ENCODE measurements around the gene CDHR2.

The CDHR2 gene

DNA sequence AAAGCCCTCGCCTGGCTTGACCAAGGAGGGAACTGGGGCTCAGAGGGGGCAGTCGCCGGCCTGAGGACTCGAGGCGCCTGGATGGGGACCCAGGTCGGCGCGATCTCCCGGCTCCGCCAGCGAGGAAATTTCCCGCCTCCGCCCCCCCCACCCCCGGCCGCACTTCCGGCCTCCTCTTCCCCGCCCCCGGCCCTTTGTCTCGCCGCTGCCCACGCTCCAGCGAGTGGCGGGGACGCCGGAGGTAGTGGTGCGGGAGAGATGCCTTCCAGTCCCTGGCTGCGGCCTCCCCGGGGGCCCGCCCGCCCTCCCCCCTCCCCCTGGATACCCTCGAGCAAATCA, 61.3 kb downstream of the CDHR2 start:
- Histone ChIP-seq H2AFZ (ENCODE audit: insufficient read depth, low read length, poor library complexity) (peak overlapping the region; percentile 77), H3K79me1 (ENCODE audit: low read length) (no peaks in the 10 kb centered on the region), H3K4ac (ENCODE audit: low read depth, low read length) (no peak overlapping the region), H3K14ac (ENCODE audit: low read length) (no peak overlapping the region), H4K12ac (ENCODE audit: low read depth, low read length) (no peak overlapping the region), H3K18ac (ENCODE audit: low read length) (no peak overlapping the region), H3K4me2 (ENCODE audit: low read length) (peak overlapping the region; percentile 65), H2BK120ac (ENCODE audit: insufficient read depth, low read length, poor library complexity) (no peak overlapping the region), H4K8ac (ENCODE audit: low read depth, low read length) (peak overlapping the region; percentile 25), H3K79me2 (ENCODE audit: control insufficient read depth, insufficient read depth, low read length, poor library complexity) (no peaks in the 10 kb centered on the region), H2BK12ac (ENCODE audit: low read length) (no peak overlapping the region), H3K27ac (ENCODE audit: low read depth, low read length) (no peak overlapping the region), H3K9ac (ENCODE audit: low read length) (no peak overlapping the region), H3K4me1 (ENCODE audit: control insufficient read depth in 1 of 2, insufficient read depth in 2 of 2, low read length in 2 of 2) (peaks cover 4 to 7% of the 10 kb centered on the region in 2 experiments), H3K27me3 (ENCODE audit: insufficient read depth, low read length) (no peaks in the 10 kb centered on the region), H3K23ac (ENCODE audit: low read length) (no peak overlapping the region), H3K4me3 (ENCODE audit: low read depth, low read length) (peak overlapping the region; percentile 69), H3K36me3 (ENCODE audit: control insufficient read depth in 1 of 2, insufficient read depth in 2 of 2, low read length in 2 of 2) (no peaks in the 10 kb centered on the region), H2AK5ac (ENCODE audit: low read length) (no peak overlapping the region), H2BK5ac (ENCODE audit: low read depth, low read length, poor library complexity) (no peak overlapping the region), H4K91ac (ENCODE audit: low read depth, low read length) (no peak overlapping the region), H3K9me3 (ENCODE audit: insufficient read depth, low read depth, low read length) (no peaks in the 10 kb centered on the region)
- DNase-seq = no peak
- no CpG with 5 or more reads among the region's 31 CpGs for WGBS (ENCODE audit: extremely low coverage, insufficient coverage, insufficient read length)

DNA sequence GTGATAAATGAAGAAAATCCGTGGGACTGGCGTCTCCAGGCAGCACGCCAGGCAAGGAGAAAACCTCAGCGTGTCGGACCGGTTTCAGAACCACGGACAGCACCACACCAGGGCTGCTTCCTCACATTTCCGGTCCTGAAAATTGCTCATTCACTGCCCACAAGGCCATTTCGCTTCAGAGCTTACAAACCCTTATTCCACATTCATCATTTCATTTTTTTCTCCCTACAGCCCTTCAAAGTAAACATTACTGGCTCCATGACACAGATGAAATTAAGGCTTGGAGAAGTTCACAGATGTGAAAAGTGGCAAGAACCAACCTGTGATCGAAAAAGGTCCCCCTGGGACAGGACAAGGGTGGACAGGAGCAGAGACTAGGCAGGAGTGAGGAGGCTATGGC, 62.3 kb downstream of the CDHR2 start:
- no peak overlapping the region for H3K4ac ChIP-seq (ENCODE audit: low read depth, low read length)
- no peaks in the 10 kb centered on the region for H3K79me2 ChIP-seq (ENCODE audit: control insufficient read depth, insufficient read depth, low read length, poor library complexity)
- H4K91ac ChIP-seq (ENCODE audit: low read depth, low read length) = no peak overlapping the region
- H3K14ac ChIP-seq (ENCODE audit: low read length) = no peak overlapping the region
- no peaks in the 10 kb centered on the region for H3K9me3 ChIP-seq (ENCODE audit: insufficient read depth, low read depth, low read length)
- peak; percentile 67 to 87 for DNase-seq
- H2AK5ac ChIP-seq (ENCODE audit: low read length) = no peak overlapping the region
- H2AFZ ChIP-seq (ENCODE audit: insufficient read depth, low read length, poor library complexity) = no peak overlapping the region
- no peak overlapping the region for H2BK5ac ChIP-seq (ENCODE audit: low read depth, low read length, poor library complexity)
- H3K9ac ChIP-seq (ENCODE audit: low read length) = no peak overlapping the region
- no peak overlapping the region for H2BK120ac ChIP-seq (ENCODE audit: insufficient read depth, low read length, poor library complexity)
- H3K79me1 ChIP-seq (ENCODE audit: low read length) = no peaks in the 10 kb centered on the region
- no peak overlapping the region for H3K27ac ChIP-seq (ENCODE audit: low read depth, low read length)
- H3K4me3 ChIP-seq (ENCODE audit: low read depth, low read length) = no peak overlapping the region
- no peaks in the 10 kb centered on the region for H3K36me3 ChIP-seq (ENCODE audit: control insufficient read depth in 1 of 2, insufficient read depth in 2 of 2, low read length in 2 of 2)
- no peaks in the 10 kb centered on the region for H3K27me3 ChIP-seq (ENCODE audit: insufficient read depth, low read length)
- no peak overlapping the region for H4K8ac ChIP-seq (ENCODE audit: low read depth, low read length)
- peaks cover 4 to 7% of the 10 kb centered on the region in 2 experiments for H3K4me1 ChIP-seq (ENCODE audit: control insufficient read depth in 1 of 2, insufficient read depth in 2 of 2, low read length in 2 of 2)
- no peak overlapping the region for H2BK12ac ChIP-seq (ENCODE audit: low read length)
- H3K18ac ChIP-seq (ENCODE audit: low read length) = no peak overlapping the region
- no peak overlapping the region for H3K23ac ChIP-seq (ENCODE audit: low read length)
- no CpG with 5 or more reads among the region's 10 CpGs for WGBS (ENCODE audit: extremely low coverage, insufficient coverage, insufficient read length)
- H3K4me2 ChIP-seq (ENCODE audit: low read length) = no peak overlapping the region
- no peak overlapping the region for H4K12ac ChIP-seq (ENCODE audit: low read depth, low read length)

DNA sequence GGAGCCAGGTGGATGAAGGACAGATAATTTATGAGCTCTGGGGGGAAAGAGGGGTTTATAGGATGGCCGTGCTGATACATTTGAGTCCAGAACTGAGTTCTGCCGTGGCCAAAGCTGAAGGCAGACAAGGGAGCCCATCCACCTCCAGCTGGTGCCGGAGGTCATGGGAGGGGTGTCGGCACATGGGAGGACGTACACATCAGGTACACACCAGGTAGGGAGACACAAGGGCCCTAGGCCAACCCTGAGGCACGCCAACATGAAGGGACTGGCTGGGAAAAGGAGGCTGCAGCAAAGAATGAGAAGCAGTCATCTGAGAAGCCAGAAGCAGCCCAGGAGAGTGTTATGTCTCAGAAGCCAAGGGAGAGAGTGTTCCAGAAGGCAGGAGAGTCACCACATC, 62.9 kb downstream of the CDHR2 start:
- Histone ChIP-seq H3K36me3 (ENCODE audit: control insufficient read depth in 1 of 2, insufficient read depth in 2 of 2, low read length in 2 of 2) (no peaks in the 10 kb centered on the region), H3K23ac (ENCODE audit: low read length) (no peak overlapping the region), H3K4me2 (ENCODE audit: low read length) (no peak overlapping the region)

DNA sequence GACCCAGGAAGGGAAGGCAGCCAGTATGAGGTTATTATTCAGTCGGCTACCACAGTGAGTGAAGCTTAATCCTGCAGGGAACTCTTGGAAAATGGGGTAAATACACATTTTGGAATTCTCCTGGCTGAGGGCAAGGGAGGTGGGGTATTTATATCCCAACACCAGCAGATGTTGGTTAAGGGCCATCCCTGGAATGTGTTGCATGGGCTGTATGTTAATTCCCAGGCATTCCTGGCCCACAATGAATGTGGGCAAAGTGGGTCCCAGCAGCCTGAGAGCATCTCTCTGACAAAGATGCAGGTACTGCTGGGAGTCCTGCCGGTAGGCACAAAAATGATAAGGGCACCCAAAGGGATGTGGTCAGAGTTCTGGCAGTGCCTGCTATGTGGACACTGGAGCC, 63.7 kb downstream of the CDHR2 start:
- Histone ChIP-seq H4K12ac (ENCODE audit: low read depth, low read length) (no peak overlapping the region), H3K18ac (ENCODE audit: low read length) (no peak overlapping the region), H3K27ac (ENCODE audit: low read depth, low read length) (no peak overlapping the region), H3K4ac (ENCODE audit: low read depth, low read length) (no peak overlapping the region), H3K4me2 (ENCODE audit: low read length) (no peak overlapping the region), H4K91ac (ENCODE audit: low read depth, low read length) (no peak overlapping the region), H2BK12ac (ENCODE audit: low read length) (no peak overlapping the region), H3K14ac (ENCODE audit: low read length) (no peak overlapping the region), H2BK120ac (ENCODE audit: insufficient read depth, low read length, poor library complexity) (no peak overlapping the region), H3K79me2 (ENCODE audit: control insufficient read depth, insufficient read depth, low read length, poor library complexity) (no peaks in the 10 kb centered on the region), H2AK5ac (ENCODE audit: low read length) (no peak overlapping the region), H3K23ac (ENCODE audit: low read length) (no peak overlapping the region), H3K79me1 (ENCODE audit: low read length) (no peaks in the 10 kb centered on the region), H3K36me3 (ENCODE audit: control insufficient read depth in 1 of 2, insufficient read depth in 2 of 2, low read length in 2 of 2) (no peaks in the 10 kb centered on the region), H3K27me3 (ENCODE audit: insufficient read depth, low read length) (peaks cover under 1% of the 10 kb centered on the region), H3K4me3 (ENCODE audit: low read depth, low read length) (no peak overlapping the region), H4K8ac (ENCODE audit: low read depth, low read length) (no peak overlapping the region), H2BK5ac (ENCODE audit: low read depth, low read length, poor library complexity) (no peak overlapping the region), H3K4me1 (ENCODE audit: control insufficient read depth in 1 of 2, insufficient read depth in 2 of 2, low read length in 2 of 2) (peaks cover 4 to 7% of the 10 kb centered on the region in 2 experiments), H3K9ac (ENCODE audit: low read length) (no peak overlapping the region), H2AFZ (ENCODE audit: insufficient read depth, low read length, poor library complexity) (no peak overlapping the region), H3K9me3 (ENCODE audit: insufficient read depth, low read depth, low read length) (peaks cover 2% of the 10 kb centered on the region)
- no CpG with 5 or more reads among the region's 2 CpGs for WGBS (ENCODE audit: extremely low coverage, insufficient coverage, insufficient read length)
- DNase-seq = peak; percentile 58 to 59

More for the DNA sequence above, 62.9 kb downstream of the CDHR2 start:
- Histone ChIP-seq H3K27me3 (ENCODE audit: insufficient read depth, low read length) (no peaks in the 10 kb centered on the region), H3K4me3 (ENCODE audit: low read depth, low read length) (no peak overlapping the region), H2BK120ac (ENCODE audit: insufficient read depth, low read length, poor library complexity) (no peak overlapping the region), H3K4me1 (ENCODE audit: control insufficient read depth in 1 of 2, insufficient read depth in 2 of 2, low read length in 2 of 2) (peaks cover 4 to 7% of the 10 kb centered on the region in 2 experiments), H3K9ac (ENCODE audit: low read length) (no peak overlapping the region), H3K9me3 (ENCODE audit: insufficient read depth, low read depth, low read length) (no peaks in the 10 kb centered on the region), H3K4ac (ENCODE audit: low read depth, low read length) (no peak overlapping the region), H2AFZ (ENCODE audit: insufficient read depth, low read length, poor library complexity) (no peak overlapping the region), H3K79me2 (ENCODE audit: control insufficient read depth, insufficient read depth, low read length, poor library complexity) (no peaks in the 10 kb centered on the region), H3K14ac (ENCODE audit: low read length) (no peak overlapping the region), H4K12ac (ENCODE audit: low read depth, low read length) (no peak overlapping the region), H4K8ac (ENCODE audit: low read depth, low read length) (no peak overlapping the region), H2BK5ac (ENCODE audit: low read depth, low read length, poor library complexity) (no peak overlapping the region), H3K18ac (ENCODE audit: low read length) (no peak overlapping the region), H2BK12ac (ENCODE audit: low read length) (no peak overlapping the region), H3K79me1 (ENCODE audit: low read length) (no peaks in the 10 kb centered on the region), H2AK5ac (ENCODE audit: low read length) (no peak overlapping the region), H4K91ac (ENCODE audit: low read depth, low read length) (no peak overlapping the region), H3K27ac (ENCODE audit: low read depth, low read length) (no peak overlapping the region)
- DNase-seq = no peak
- no CpG with 5 or more reads among the region's 6 CpGs for whole genome bisulfite sequencing (ENCODE audit: extremely low coverage, insufficient coverage, insufficient read length)
